ENCODE data around the gene SPATA20. TPM values are rescaled to one million over a fixed set of nuclear protein-coding genes. Genes with fewer than 3 reads are reported as not detected.

Gene SPATA20
- total RNA-seq, 1 donor from 2014 or later = 463 TPM

DNA sequence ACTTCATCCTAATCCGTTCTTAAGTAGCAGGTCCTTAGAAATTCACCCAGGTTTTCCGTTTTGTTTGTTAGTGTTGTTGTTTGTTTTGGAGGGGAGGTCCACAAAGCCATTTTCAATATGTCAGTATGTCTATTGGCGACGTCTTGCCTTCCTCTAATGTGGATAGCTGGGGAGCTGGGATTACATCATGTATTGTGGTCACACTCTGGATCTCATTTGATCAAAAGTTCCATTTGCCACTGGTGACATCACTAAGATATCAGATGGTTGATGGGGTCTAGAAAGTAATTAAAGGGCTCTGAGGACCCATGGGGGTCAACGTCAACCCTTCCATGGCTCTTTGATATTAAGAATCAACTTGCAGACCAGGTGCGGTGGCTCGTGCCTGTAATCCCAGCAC lies 17.1 kb upstream of the SPATA20 start:
- no peak overlapping the region for H3K27ac ChIP-seq
- H3K4me3 ChIP-seq = no peak overlapping the region
- H3K9me3 ChIP-seq = no peaks in the 10 kb centered on the region
- peaks cover 0 to 8% of the 10 kb centered on the region in 2 donors for H3K4me1 ChIP-seq
- intact Hi-C loops (cut with DNase I) = no loop called here
- peaks cover 11% of the 10 kb centered on the region for H3K27me3 ChIP-seq
- H3K36me3 ChIP-seq = no peaks in the 10 kb centered on the region
- DNase-seq (ENCODE audit: low spot score in 2 of 2) = no peak
- TF ChIP-seq, protein P1, sequence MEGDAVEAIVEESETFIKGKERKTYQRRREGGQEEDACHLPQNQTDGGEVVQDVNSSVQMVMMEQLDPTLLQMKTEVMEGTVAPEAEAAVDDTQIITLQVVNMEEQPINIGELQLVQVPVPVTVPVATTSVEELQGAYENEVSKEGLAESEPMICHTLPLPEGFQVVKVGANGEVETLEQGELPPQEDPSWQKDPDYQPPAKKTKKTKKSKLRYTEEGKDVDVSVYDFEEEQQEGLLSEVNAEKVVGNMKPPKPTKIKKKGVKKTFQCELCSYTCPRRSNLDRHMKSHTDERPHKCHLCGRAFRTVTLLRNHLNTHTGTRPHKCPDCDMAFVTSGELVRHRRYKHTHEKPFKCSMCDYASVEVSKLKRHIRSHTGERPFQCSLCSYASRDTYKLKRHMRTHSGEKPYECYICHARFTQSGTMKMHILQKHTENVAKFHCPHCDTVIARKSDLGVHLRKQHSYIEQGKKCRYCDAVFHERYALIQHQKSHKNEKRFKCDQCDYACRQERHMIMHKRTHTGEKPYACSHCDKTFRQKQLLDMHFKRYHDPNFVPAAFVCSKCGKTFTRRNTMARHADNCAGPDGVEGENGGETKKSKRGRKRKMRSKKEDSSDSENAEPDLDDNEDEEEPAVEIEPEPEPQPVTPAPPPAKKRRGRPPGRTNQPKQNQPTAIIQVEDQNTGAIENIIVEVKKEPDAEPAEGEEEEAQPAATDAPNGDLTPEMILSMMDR (IDR thresholded peaks at IDR 0.05) = no peak

DNA sequence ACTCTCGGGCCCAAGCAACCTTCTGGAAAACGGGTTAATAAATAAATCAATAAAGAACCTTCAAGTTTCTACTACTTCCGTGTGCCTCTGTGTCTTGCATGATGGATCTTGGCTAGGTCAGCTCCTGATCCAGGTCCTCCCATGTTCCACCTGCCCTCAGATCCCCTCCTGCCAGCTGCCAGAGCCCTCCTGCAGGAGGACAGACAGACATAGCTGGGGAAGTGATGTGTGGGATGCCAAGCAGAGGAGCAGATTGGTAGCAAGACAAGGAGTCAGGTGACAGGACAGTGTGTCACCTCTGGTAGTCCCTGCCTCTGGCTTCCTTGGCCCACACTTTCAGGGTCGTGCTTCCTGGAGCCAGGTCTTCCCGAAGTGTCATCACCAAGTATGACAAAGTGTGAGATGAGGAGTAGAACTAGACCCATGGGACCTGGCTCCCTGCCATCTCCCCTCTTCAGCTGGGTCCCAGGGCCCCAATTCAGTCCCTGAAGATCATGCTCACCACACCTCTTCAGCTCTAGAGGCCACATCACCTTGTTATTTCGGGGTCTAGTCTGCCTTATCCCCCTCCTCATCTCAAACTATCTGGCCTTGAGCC lies 15.4 kb upstream of the SPATA20 start:
- intact Hi-C loops (cut with DNase I) = no loop called here
- peaks cover 11% of the 10 kb centered on the region for H3K27me3 ChIP-seq
- DNase-seq (ENCODE audit: low spot score in 2 of 2) = no peak
- H3K4me1 ChIP-seq = peaks cover 0 to 8% of the 10 kb centered on the region in 2 donors
- H3K36me3 ChIP-seq = no peaks in the 10 kb centered on the region
- no peak overlapping the region for H3K27ac ChIP-seq
- H3K9me3 ChIP-seq = no peaks in the 10 kb centered on the region
- no peak overlapping the region for H3K4me3 ChIP-seq
- TF ChIP-seq, protein P1 (IDR thresholded peaks at IDR 0.05) = no peak

DNA sequence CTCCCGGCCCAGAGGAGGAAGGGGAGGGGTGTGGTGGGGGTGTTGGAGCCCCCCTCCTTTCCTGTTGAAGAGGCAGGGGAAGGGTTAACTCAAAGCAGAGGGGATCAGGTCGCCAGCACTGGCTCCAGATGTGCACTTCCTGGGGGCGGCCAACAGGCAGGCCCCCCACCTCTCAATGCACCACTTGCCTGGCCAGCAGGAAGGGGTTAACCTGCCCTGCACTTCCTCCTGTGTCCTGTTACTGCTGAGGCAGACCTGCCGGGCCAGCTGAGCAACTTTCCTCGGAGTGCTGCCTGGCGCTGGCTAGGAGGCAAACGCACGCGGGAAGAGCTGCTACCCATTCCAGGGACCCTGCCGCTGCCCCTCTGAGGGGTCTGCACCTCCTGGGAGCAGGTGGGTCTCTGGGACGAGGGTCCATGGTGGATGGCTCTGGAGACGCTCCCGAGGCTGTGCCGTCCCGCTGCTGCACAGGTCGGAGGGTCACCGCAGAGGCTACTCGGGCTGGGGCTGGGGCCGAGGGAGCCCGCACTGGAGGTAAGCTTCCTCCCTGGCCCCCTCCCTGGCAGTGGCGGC lies 14.4 kb upstream of the SPATA20 start, which contains the start of gene EPN3:
EPN3 (plus strand) TSS at position 284 of the 573 bp plus-strand sequence. CDS start 3,822 bp downstream, outside the sequence.
- TF ChIP-seq, protein P1 (IDR thresholded peaks at IDR 0.05) = no peak
- Histone ChIP-seq H3K4me1 (peaks cover 0 to 8% of the 10 kb centered on the region in 2 donors), H3K27ac (no peak within 1 kb of the TSS), H3K4me3 (peak within 1 kb of the TSS in 1 of 2 donors; percentile 39), H3K27me3 (peaks cover 11% of the 10 kb centered on the region), H3K36me3 (no peaks in the 10 kb centered on the region), H3K9me3 (no peaks in the 10 kb centered on the region)
- no peak for DNase-seq (ENCODE audit: low spot score in 2 of 2)
- intact Hi-C loops (cut with DNase I) = no loop called here

DNA sequence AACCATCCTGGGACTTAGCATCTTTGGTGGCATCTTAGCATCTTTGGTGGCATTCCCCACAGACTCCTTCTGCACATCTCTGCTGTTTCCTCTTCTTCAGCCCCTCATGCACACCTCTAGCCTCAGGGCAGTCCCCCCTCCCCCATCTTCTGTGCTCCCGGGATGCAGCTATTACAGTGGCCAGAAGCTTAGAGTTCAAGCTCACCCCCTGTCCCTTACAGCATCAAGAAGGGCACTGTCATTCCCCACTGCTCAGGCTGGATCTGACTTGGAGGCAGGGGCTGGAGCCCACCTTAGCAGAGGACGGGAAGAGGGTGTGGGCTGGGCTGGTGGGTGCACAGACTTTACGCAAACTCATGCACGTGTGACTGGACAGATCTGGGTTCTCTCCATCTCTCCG lies 13.8 kb upstream of the SPATA20 start:
- H3K36me3 ChIP-seq = no peaks in the 10 kb centered on the region
- H3K9me3 ChIP-seq = no peaks in the 10 kb centered on the region
- H3K4me3 ChIP-seq = no peak overlapping the region
- peaks cover 11% of the 10 kb centered on the region for H3K27me3 ChIP-seq
- H3K27ac ChIP-seq = no peak overlapping the region
- TF ChIP-seq, protein P1 (IDR thresholded peaks at IDR 0.05) = no peak
- intact Hi-C loops (cut with DNase I) = no loop called here
- no peak for DNase-seq (ENCODE audit: low spot score in 2 of 2)
- H3K4me1 ChIP-seq = peaks cover 0 to 8% of the 10 kb centered on the region in 2 donors

DNA sequence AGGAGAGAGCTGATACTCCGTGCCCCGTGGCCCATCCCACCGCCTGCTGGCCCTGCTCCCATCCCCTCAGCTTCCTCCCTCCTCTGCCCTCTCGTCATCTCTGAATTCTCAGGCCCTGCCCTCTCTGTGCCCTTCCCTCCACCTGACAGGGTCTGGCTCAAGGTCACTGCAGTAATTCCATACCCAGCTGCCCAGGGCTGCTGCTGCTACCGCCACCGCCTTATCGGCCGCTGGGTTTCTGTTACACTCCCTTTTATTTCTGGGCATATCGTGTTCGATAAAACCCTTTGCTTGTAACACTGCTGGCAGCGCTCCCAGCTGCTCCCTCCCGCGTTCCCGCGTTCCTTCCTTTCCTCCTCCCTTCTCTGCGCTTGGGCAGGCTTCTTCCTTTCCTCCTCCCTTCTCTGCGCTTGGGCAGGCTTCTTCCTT lies 13.2 kb upstream of the SPATA20 start:
- Histone ChIP-seq H3K9me3 (no peaks in the 10 kb centered on the region), H3K4me1 (peaks cover 0 to 8% of the 10 kb centered on the region in 2 donors), H3K36me3 (no peaks in the 10 kb centered on the region), H3K27ac (no peak overlapping the region), H3K4me3 (peak overlapping the region in 1 of 2 donors; percentile 39), H3K27me3 (peaks cover 11% of the 10 kb centered on the region)
- intact Hi-C loops (cut with DNase I) = no loop called here
- no peak for DNase-seq (ENCODE audit: low spot score in 2 of 2)
- TF ChIP-seq, protein P1 (IDR thresholded peaks at IDR 0.05) = no peak
